BLaER1 treated with 17β-estradiol and CSF1 and Interleukin-3, amounts not matched to agents 10 nM and 100 nM (cell line): ENCODE measurements around the gene SALL2.

Experiments
- H3K27ac ChIP-seq, 11 experiments: shearing (Covaris generic); formaldehyde crosslinking; 2 replicates each; pipeline ENCODE4 v1.8.1; 2022
- H3K27me3 ChIP-seq, 11 experiments: shearing (Covaris generic); formaldehyde crosslinking; 2 replicates each; pipeline ENCODE4 v1.8.1; 2022
- H3K36me3 ChIP-seq, 11 experiments: shearing (Covaris generic); formaldehyde crosslinking; 2 replicates each; pipeline ENCODE4 v1.8.1; 2022
- H3K4me1 ChIP-seq, 10 experiments: shearing (Covaris generic); formaldehyde crosslinking; 2 replicates each; pipeline ENCODE4 v1.8.1; 2022
- H3K4me2 ChIP-seq, 11 experiments: shearing (Covaris generic); formaldehyde crosslinking; 2 replicates each; pipeline ENCODE4 v1.8.1; 2022
- H3K4me3 ChIP-seq, 10 experiments: shearing (Covaris generic); formaldehyde crosslinking; 2 replicates each; pipeline ENCODE4 v1.8.1; 2022
- H3K9ac ChIP-seq, 11 experiments: shearing (Covaris generic); formaldehyde crosslinking; 2 replicates each; pipeline ENCODE4 v1.8.1; 2022
- H3K9me3 ChIP-seq, 11 experiments: shearing (Covaris generic); formaldehyde crosslinking; replicated peaks in 1 of 11; 2 replicates each; pipeline ENCODE4 v1.8.1; 2022
- H4K20me1 ChIP-seq, 11 experiments: shearing (Covaris generic); formaldehyde crosslinking; 2 replicates each; pipeline ENCODE4 v1.8.1; 2022
- Cebpa-rat ChIP-seq, 11 experiments: shearing (Covaris generic); IDR thresholded peaks; 2 replicates each; pipeline ENCODE4 v1.8.1; 2022

Gene SALL2

DNA sequence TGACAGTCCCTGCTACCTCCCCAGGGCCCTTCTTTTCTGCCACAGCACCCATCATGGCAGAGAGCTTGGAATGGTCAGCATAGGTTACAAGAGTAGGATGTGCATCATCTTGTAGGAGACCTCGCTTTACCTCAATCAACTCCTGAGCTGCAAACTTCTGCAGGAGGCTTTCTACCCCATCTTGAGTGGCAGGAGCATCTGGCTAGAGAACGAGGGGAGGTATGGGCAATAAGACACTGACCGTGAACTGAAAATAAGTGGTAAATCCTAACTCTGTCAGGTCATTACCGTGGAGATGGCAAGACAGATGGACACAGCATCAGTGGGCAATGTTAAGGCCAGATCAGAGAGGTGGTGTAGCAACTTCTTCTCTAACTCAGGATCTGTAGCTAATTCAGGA, 22.8 kb downstream of the SALL2 start:
- Histone ChIP-seq H3K9me3 (no peaks in the 10 kb centered on the region), H4K20me1 (peaks cover 0 to 88% (median 56%) of the 10 kb centered on the region in 11 experiments; a peak in 17 of 22 replicates), H3K27me3 (no peaks in the 10 kb centered on the region), H3K9ac (no peak overlapping the region), H3K4me1 (peaks cover 0 to 16% (median 4%) of the 10 kb centered on the region in 10 experiments; a peak in 6 of 20 replicates), H3K4me2 (no peak overlapping the region), H3K36me3 (peaks cover 74 to 97% (median 88%) of the 10 kb centered on the region in 11 experiments), H3K4me3 (no peak overlapping the region), H3K27ac (no peak overlapping the region)
- no peak for TF ChIP-seq Cebpa-rat (IDR thresholded peaks at IDR 0.05)

DNA sequence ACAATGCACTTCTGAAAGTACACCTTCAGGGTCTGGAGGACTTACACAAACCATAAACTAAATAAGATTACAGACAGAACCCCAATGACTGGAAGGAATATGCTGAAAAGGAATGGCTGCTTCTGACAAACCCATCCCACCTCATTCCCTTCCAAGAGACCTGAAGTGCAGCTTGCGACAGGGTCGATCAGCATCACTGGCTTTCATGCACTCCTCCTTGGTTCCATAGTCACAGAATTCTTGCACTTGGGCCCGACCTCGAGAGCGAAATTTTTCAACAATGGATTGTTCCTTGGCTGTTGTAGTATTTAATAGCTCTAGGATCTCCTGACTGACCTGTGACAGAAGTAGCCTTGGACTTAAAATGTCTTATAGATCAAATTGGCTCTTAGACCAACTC, 24.6 kb downstream of the SALL2 start:
- H3K36me3 ChIP-seq, result peaks cover 77 to 97% (median 88%) of the 10 kb centered on the region in 11 experiments
- TF ChIP-seq Cebpa-rat (IDR thresholded peaks at IDR 0.05), result no peak
- H3K9ac ChIP-seq, result no peak overlapping the region
- H3K4me1 ChIP-seq, result peaks cover 0 to 10% (median 0%) of the 10 kb centered on the region in 10 experiments; a peak in 4 of 20 replicates
- no peak overlapping the region for H3K4me2 ChIP-seq
- H3K27me3 ChIP-seq, result no peaks in the 10 kb centered on the region
- no peaks in the 10 kb centered on the region for H3K9me3 ChIP-seq
- H4K20me1 ChIP-seq, result peaks cover 0 to 79% (median 53%) of the 10 kb centered on the region in 11 experiments; a peak in 17 of 22 replicates
- H3K27ac ChIP-seq, result no peak overlapping the region
- H3K4me3 ChIP-seq, result no peak overlapping the region

DNA sequence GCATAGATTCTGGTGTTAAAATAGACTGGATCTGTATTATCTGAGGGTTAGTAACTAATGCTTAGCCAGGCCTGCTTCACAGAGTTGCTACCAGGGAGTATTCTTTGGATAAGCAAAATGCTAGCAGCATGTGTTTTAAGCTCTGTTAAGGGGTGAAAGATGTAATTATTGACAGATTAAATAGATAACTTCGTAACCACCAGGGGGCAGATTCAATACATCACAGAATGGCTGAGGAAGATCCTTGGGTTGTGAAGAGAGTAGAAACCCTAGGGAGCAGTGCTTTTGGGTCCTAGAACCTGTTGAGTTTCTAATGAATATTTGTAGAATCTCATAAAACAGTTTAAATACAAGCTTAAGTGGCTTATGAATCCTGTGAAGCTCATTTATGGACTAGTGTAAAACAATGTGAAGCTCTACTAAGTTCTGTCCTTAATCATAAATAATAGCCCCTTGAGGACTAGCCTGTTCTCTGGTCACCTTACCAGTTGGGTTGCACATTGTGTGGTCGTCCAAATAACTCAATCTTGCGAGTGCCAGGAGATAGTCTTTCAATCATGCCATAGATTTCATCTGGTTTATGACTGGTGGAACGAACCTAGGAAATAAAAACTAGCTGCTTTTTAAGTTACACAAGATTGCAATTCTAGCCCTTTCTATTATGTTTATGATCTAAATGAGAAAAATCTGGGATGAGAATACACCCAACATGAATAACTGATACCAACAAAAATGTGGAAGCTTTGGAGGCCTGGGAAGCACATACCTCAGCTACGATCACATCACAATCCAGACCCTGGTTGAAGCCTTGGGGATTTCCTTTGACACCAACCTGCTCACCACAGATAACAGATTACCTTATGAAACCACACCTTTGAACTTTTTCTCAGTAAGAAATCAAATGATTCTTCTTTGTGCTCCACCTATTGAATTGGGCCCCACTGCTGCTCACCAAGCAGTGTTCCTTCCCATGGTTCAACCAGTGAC, 27.3 kb downstream of the SALL2 start:
- no peaks in the 10 kb centered on the region for H3K9me3 ChIP-seq
- no peak overlapping the region for H3K4me2 ChIP-seq
- no peak overlapping the region for H3K27ac ChIP-seq
- no peaks in the 10 kb centered on the region for H3K27me3 ChIP-seq
- peaks cover 97 to 100% (median 99%) of the 10 kb centered on the region in 11 experiments for H3K36me3 ChIP-seq
- no peaks in the 10 kb centered on the region for H3K4me1 ChIP-seq
- no peak overlapping the region for H3K4me3 ChIP-seq
- peaks cover 0 to 61% (median 34%) of the 10 kb centered on the region in 11 experiments; a peak in 15 of 22 replicates for H4K20me1 ChIP-seq
- TF ChIP-seq Cebpa-rat (IDR thresholded peaks at IDR 0.05), result no peak
- H3K9ac ChIP-seq, result no peak overlapping the region

DNA sequence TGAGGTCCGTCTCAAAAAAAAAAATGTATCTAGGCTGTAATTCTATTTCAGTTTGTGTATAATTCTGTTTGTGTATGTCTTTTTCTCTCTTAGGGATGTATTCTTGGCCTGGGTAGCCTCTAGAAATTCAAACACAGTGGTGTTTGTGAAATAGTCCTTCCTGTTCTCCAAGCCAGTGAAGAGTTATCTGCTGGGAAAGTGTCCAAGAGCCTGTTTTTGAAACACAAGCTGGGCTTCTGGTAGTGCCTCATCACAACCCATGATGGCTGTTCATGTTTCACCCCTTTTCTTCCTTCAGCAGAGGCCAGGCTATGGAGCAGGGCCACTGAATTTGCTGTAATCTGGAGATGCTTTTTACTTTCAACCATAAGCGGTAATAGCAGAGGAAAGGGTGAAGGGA, 29.7 kb downstream of the SALL2 start:
- no peak overlapping the region for H3K4me3 ChIP-seq
- H3K4me1 ChIP-seq, result no peaks in the 10 kb centered on the region
- H3K9me3 ChIP-seq, result no peaks in the 10 kb centered on the region
- no peaks in the 10 kb centered on the region for H3K27me3 ChIP-seq
- H3K27ac ChIP-seq, result no peak overlapping the region
- H3K9ac ChIP-seq, result no peak overlapping the region
- H3K4me2 ChIP-seq, result no peak overlapping the region
- no peak for TF ChIP-seq Cebpa-rat (IDR thresholded peaks at IDR 0.05)
- H3K36me3 ChIP-seq, result peaks cover 96 to 100% (median 99%) of the 10 kb centered on the region in 11 experiments
- H4K20me1 ChIP-seq, result peaks cover 0 to 56% (median 20%) of the 10 kb centered on the region in 11 experiments; a peak in 13 of 22 replicates

DNA sequence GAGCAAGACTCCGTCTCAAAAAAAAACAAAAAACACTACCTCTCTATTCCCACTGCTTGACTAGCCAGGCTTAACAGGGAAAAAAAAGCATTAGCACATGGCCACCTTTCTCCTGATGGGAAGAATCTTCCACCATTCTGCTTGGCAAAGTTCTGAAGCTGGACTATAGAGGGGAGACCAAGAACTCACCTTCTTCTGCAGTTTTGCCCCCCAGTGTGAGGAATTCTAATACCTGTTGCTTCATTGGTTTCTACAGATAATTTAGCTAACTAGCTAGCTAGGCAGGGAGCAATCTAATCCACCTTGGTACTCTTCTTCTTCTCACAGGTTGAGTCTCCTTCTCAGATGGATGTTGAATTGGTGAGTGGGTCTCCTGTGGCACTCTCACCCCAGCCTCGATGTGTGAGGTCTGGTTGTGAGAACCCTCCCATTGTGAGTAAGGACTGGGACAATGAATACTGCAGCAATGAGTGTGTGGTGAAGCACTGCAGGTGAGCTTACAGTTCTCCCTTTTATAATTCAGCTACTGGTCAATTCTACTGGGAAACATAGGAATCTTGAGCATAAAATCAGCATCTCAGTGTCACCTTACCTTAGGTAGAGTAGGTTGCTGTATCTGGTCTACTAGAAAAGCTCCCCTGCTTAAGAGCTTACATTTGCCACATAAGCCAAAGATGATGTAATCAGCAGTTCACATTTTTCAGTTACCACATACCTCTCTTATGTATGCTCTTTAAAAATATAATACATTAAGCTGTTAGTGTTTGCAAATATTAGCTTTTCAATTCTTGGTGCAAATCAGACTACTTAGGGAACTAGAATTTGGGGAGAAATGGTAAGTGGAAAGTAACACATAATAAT, 31.0 kb downstream of the SALL2 start:
- TF ChIP-seq Cebpa-rat (IDR thresholded peaks at IDR 0.05), result no peak
- no peak overlapping the region for H3K4me3 ChIP-seq
- no peaks in the 10 kb centered on the region for H3K27me3 ChIP-seq
- H3K36me3 ChIP-seq, result peaks cover 96 to 100% (median 99%) of the 10 kb centered on the region in 11 experiments
- no peaks in the 10 kb centered on the region for H3K9me3 ChIP-seq
- H3K4me2 ChIP-seq, result no peak overlapping the region
- no peak overlapping the region for H3K9ac ChIP-seq
- H3K27ac ChIP-seq, result no peak overlapping the region
- no peaks in the 10 kb centered on the region for H3K4me1 ChIP-seq
- peaks cover 0 to 45% (median 8%) of the 10 kb centered on the region in 11 experiments; a peak in 9 of 22 replicates for H4K20me1 ChIP-seq

DNA sequence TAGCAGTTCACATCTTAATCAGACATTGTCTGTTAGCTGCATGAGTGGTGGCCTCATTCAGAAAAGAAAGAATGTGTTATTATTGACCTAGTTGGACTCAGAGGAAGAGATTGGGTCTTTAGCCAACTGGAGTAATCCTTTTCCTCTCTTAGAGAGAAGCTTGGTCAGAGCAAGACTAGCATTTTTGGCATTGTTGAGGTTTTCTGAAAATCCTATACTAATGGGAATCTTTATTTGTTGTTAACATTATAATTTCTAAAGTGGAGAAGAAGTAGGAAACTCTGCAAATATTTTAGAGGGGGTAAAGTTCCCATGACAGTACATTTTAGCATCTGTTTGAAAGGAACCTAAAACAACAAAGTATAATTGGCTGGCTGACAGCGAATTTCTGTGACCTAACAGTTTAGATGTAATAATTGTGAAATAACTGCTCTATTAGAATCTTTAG, 39.5 kb downstream of the SALL2 start:
- no peaks in the 10 kb centered on the region for H3K9me3 ChIP-seq
- no peak overlapping the region for H3K4me3 ChIP-seq
- H3K9ac ChIP-seq, result no peak overlapping the region; a peak in 1 of 22 replicates
- H4K20me1 ChIP-seq, result peaks cover 4 to 40% (median 11%) of the 10 kb centered on the region in 11 experiments; a peak in 14 of 22 replicates
- H3K27me3 ChIP-seq, result no peaks in the 10 kb centered on the region
- no peak for TF ChIP-seq Cebpa-rat (IDR thresholded peaks at IDR 0.05)
- H3K36me3 ChIP-seq, result peaks cover 56 to 86% (median 70%) of the 10 kb centered on the region in 11 experiments
- no peak overlapping the region for H3K27ac ChIP-seq
- no peak overlapping the region for H3K4me2 ChIP-seq
- H3K4me1 ChIP-seq, result peaks cover 0 to 13% (median 0%) of the 10 kb centered on the region in 10 experiments; a peak in 3 of 20 replicates

DNA sequence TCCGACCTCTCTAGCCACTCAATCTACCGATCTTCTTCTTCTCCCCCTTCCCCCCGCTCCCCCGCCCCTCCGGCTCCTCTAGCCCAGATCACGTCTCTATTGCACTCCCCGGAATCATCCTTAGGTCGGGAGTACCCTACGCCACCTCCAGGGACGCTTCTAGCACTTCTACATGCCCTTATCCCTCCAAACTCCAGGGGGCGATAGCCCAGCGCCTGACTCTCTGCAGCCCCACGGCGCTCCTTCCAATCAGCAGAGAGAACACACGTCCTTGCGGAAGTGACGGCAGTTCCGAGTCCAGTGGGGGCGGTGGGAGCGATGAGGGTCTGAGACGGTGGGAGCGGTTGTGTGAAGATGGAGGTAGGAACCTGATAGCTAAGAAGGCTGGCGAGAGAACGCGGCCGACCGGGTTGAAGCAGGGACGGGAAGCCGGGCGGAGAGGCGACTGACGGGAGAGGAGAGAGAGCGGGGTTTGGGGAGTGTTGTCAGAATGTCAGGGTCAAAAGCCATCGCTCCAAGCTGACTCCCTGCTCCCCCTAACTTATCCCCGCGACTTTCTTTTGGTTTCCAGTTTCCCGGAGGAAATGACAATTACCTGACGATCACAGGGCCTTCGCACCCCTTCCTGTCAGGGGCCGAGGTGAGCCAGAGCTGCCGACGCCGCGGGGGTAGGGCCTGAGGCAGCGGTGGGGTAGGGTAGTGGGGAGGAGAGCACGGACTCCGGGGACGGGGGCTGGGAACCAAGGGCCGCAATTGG, 49.0 kb downstream of the SALL2 start, which contains the start of the genes RAB2B and TOX4:
Gene RAB2B (minus strand): TSS at position 35 of the 757 bp plus-strand sequence. CDS start 87 bp downstream, outside the sequence.
Gene TOX4 (plus strand): TSS at position 271 of the 757 bp plus-strand sequence. CDS start 84 bp downstream, at position 355.
- H3K27me3 ChIP-seq, result no peaks in the 10 kb centered on the region
- peak within 1 kb of the TSS; percentile 84 to 97 (median 91) for H3K4me2 ChIP-seq
- H3K9me3 ChIP-seq, result no peaks in the 10 kb centered on the region
- peaks cover 26 to 61% (median 47%) of the 10 kb centered on the region in 11 experiments for H3K36me3 ChIP-seq
- peak within 1 kb of the TSS; percentile 64 to 90 (median 81) for H3K27ac ChIP-seq
- H3K9ac ChIP-seq, result peak within 1 kb of the TSS; percentile 82 to 95 (median 87)
- H3K4me3 ChIP-seq, result peak within 1 kb of the TSS; percentile 81 to 98 (median 92)
- TF ChIP-seq Cebpa-rat (IDR thresholded peaks at IDR 0.05), result no peak
- peaks cover 0 to 31% (median 6%) of the 10 kb centered on the region in 11 experiments; a peak in 10 of 22 replicates for H4K20me1 ChIP-seq
- H3K4me1 ChIP-seq, result peaks cover 19 to 28% (median 23%) of the 10 kb centered on the region in 10 experiments

DNA sequence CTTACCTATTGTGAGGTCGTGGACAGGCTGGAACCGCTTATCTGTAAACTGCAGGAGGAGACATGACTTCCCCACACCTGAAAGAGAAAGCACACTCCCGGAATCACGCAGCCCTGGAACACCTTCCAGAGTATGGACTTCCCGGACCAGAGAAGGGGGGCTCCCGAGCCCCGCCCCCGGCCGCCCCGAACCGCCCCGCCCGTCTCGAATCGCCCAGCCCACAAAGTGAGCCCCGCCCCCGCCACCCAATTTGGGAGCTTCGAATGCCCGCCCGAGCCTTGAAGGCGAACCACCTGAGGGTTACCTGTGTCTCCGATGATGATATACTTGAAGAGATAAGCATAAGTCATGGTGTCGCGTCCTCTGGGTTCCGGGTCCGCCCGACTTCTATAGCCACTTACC, 49.6 kb downstream of the SALL2 start:
- Histone ChIP-seq H3K27me3 (no peaks in the 10 kb centered on the region), H4K20me1 (peaks cover 0 to 31% (median 6%) of the 10 kb centered on the region in 11 experiments; a peak in 7 of 22 replicates), H3K4me3 (peak overlapping the region; percentile 81 to 98 (median 92)), H3K4me2 (peak overlapping the region; percentile 66 to 89 (median 78)), H3K36me3 (peaks cover 24 to 60% (median 47%) of the 10 kb centered on the region in 11 experiments), H3K27ac (peak overlapping the region; percentile 33 to 90 (median 55); a peak in 17 of 22 replicates), H3K9me3 (no peaks in the 10 kb centered on the region), H3K4me1 (peaks cover 19 to 24% (median 23%) of the 10 kb centered on the region in 10 experiments), H3K9ac (peak overlapping the region; percentile 70 to 95 (median 82))
- no peak for TF ChIP-seq Cebpa-rat (IDR thresholded peaks at IDR 0.05)
